PC-3 (cell line): ENCODE data around the gene ETS1. TPM values are rescaled to one million over a fixed set of nuclear protein-coding genes. Genes with fewer than 3 reads are reported as not detected.

Source experiments
- ATAC-seq: fragments of 200-7000 bp; cut with Tn5 transposase; 2 replicates; pipeline ENCODE4 v1.9.1; 2020; ENCODE audit warnings: mild to moderate bottlenecking, moderate library complexity
- BruUV-seq: library from RNA; stranded (reverse); fragments of 400-500 nt; replicated peaks from 2 replicates; lab custom pipeline; 2021; lab: Mats Ljungman, UMichigan
- CTCF ChIA-PET: fragments of 300-600 bp; sonication (Branson Sonifier 250); formaldehyde crosslinking; loops from one replicate; lab custom pipeline; 2022; ENCODE audit warnings: antibody characterized with exemption; lab: Charles Lee
- POLR2A ChIA-PET: fragments of 300-600 bp; sonication (Branson Sonifier 250); formaldehyde crosslinking; loops from one replicate; lab custom pipeline; 2022; ENCODE audit warnings: antibody characterized with exemption; ENCODE audit not compliant: unreplicated experiment; lab: Charles Lee
- DNase-seq: peaks from one replicate; pipeline ENCODE4 v3.0.0-alpha.2; 2015
- H2AFZ ChIP-seq: fragments of 300-600 bp; sonication (generic); 2 replicates; pipeline ENCODE4 v1.6.0; 2016; ENCODE audit warnings: antibody characterized with exemption, low read length
- H3F3A ChIP-seq: fragments of 300-600 bp; sonication (generic); one replicate; pipeline ENCODE4 v1.6.0; 2017; ENCODE audit warnings: antibody characterized with exemption, low read length, control low read depth, mild to moderate bottlenecking; ENCODE audit not compliant: unreplicated experiment
- H3K27ac ChIP-seq: fragments of 300-600 bp; sonication (generic); 2 replicates; pipeline ENCODE4 v1.5.1; 2016; ENCODE audit warnings: mild to moderate bottlenecking, low read length
- H3K27me3 ChIP-seq: fragments of 300-600 bp; sonication (generic); 2 replicates; pipeline ENCODE4 v1.6.1; 2016; ENCODE audit warnings: low read length, mixed read lengths
- H3K36me3 ChIP-seq: fragments of 300-600 bp; sonication (generic); 2 replicates; pipeline ENCODE4 v1.6.1; 2016; ENCODE audit warnings: low read depth, mixed run types, low read length, mixed read lengths
- H3K4me1 ChIP-seq: fragments of 300-600 bp; sonication (generic); 2 replicates; pipeline ENCODE4 v1.5.1; 2016; ENCODE audit warnings: low read length; ENCODE audit not compliant: insufficient read depth
- H3K4me2 ChIP-seq: fragments of 300-600 bp; sonication (generic); 2 replicates; pipeline ENCODE4 v1.6.0; 2016; ENCODE audit warnings: low read length
- H3K4me3 ChIP-seq: fragments of 300-600 bp; sonication (generic); 2 replicates; pipeline ENCODE4 v1.5.1; 2016; ENCODE audit warnings: mild to moderate bottlenecking, low read length, mixed read lengths
- H3K79me2 ChIP-seq: fragments of 300-600 bp; sonication (generic); 2 replicates; pipeline ENCODE4 v1.6.1; 2017; ENCODE audit warnings: low read length, mixed read lengths
- H3K9ac ChIP-seq: fragments of 300-600 bp; sonication (generic); 2 replicates; pipeline ENCODE4 v1.6.0; 2016; ENCODE audit warnings: mild to moderate bottlenecking, low read length
- H3K9me2 ChIP-seq: fragments of 300-600 bp; sonication (generic); replicated peaks from 2 replicates; pipeline ENCODE4 v1.6.1; 2016; ENCODE audit warnings: mixed run types, low read length, mixed read lengths
- H3K9me3 ChIP-seq: fragments of 300-600 bp; sonication (generic); 2 replicates; pipeline ENCODE4 v1.6.1; 2016; ENCODE audit warnings: low read length, mixed read lengths
- H4K20me1 ChIP-seq: fragments of 300-600 bp; sonication (generic); 2 replicates; pipeline ENCODE4 v1.6.1; 2016; ENCODE audit warnings: low read length, mixed read lengths
- EZH2 ChIP-seq: fragments of 300-600 bp; sonication (generic); IDR thresholded peaks from one replicate; pipeline ENCODE4 v1.6.1; 2017; ENCODE audit warnings: antibody characterized with exemption, mild to moderate bottlenecking, low read length; ENCODE audit not compliant: unreplicated experiment
- EZH2phosphoT487 ChIP-seq: fragments of 300-600 bp; sonication (generic); IDR thresholded peaks from 2 replicates; pipeline ENCODE4 v1.6.1; 2018; ENCODE audit warnings: mild to moderate bottlenecking, antibody characterized with exemption, low read length, borderline replicate concordance
- intact Hi-C: fragments of 100-400 bp; cut with micrococcal nuclease; formaldehyde crosslinking; loops from 2 replicates; pipeline ENCODE4 v1.9.0; 2023
- total RNA-seq: library from RNA; depleted of rRNA; stranded (reverse); fragments of >200 nt; gene quantifications from 2 replicates; pipeline ENCODE4 v1.2.3, GENCODE V29; 2014
- TF ChIP-seq, protein P1 (sequence below): fragments of 300-600 bp; sonication (generic); conservative IDR thresholded peaks from 2 replicates; pipeline ENCODE4 v1.5.1; 2017; ENCODE audit warnings: antibody characterized with exemption, low read depth, mild to moderate bottlenecking, low read length

Gene ETS1
- total RNA-seq, 1 experiment from 2014 or later, result 52.0 TPM

GRCh38 chr11:128515086-128515485 is 72.3 kb downstream of the ETS1 start:
- POLR2A ChIA-PET, result no interaction called here
- Histone ChIP-seq H3K27ac (no peak overlapping the region), H3F3A (no peaks in the 10 kb centered on the region), H3K36me3 (peaks cover 18% of the 10 kb centered on the region), H4K20me1 (peaks cover 60% of the 10 kb centered on the region), H3K9ac (no peak overlapping the region), H3K9me2 (no peaks in the 10 kb centered on the region), H3K4me1 (peaks cover 70% of the 10 kb centered on the region), H3K27me3 (no peaks in the 10 kb centered on the region), H3K4me2 (peak overlapping the region; percentile 84; the same call in 1 of the 2 replicates), H3K9me3 (no peaks in the 10 kb centered on the region), H3K79me2 (peaks cover 100% of the 10 kb centered on the region), H2AFZ (no peak overlapping the region), H3K4me3 (no peak overlapping the region)
- ATAC-seq, result no peak
- BruUV-seq, result no TSS peak
- DNase-seq, result no peak
- TF ChIP-seq EZH2phosphoT487, result no peak
- no peak for TF ChIP-seq EZH2
- TF ChIP-seq, protein P1, sequence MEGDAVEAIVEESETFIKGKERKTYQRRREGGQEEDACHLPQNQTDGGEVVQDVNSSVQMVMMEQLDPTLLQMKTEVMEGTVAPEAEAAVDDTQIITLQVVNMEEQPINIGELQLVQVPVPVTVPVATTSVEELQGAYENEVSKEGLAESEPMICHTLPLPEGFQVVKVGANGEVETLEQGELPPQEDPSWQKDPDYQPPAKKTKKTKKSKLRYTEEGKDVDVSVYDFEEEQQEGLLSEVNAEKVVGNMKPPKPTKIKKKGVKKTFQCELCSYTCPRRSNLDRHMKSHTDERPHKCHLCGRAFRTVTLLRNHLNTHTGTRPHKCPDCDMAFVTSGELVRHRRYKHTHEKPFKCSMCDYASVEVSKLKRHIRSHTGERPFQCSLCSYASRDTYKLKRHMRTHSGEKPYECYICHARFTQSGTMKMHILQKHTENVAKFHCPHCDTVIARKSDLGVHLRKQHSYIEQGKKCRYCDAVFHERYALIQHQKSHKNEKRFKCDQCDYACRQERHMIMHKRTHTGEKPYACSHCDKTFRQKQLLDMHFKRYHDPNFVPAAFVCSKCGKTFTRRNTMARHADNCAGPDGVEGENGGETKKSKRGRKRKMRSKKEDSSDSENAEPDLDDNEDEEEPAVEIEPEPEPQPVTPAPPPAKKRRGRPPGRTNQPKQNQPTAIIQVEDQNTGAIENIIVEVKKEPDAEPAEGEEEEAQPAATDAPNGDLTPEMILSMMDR, result no peak
- CTCF ChIA-PET, result no interaction called here
- intact Hi-C loops, result loop anchor here (5.0 kb wide), 2 partner anchors 33 to 68 kb away; no protein-coding TSS in a partner anchor

DNA sequence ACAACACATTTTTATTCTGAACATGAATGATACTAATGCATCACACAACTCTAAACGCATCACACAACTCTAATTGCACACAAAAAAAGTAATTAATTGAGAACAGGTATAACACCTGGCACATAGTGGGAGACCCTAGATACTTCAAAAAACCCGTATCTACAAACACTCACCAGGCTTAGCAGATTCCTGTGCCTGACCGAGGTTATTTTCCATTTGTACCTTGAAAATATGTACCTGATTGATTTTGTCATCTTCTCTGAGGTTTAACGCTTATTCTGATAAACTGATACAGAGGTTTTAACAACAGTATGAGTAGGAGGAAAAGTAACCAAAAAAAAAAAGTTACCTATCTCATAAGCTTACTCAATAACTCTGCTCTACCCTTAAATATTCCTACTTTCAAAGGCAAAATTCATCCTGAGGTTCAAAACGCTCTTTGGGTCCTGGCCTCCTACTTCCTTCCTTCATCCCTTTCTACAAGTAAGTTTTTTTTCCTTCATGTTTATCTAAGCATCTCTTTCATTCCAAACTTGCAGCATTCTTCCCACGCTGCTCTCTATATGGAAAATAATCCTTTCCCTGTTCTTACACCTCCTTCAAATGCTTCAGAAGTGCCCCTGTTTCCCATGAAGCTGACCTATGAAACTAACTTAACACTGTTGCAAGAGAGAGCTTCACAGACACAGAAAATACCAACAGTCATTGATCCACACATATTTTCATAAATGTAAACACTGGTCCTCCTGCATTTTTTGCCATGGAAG is 73.3 kb downstream of the ETS1 start:
- no TSS peak for BruUV-seq
- no peaks in the 10 kb centered on the region for H3K9me2 ChIP-seq
- ChIA-PET POLR2A (no interaction called here), CTCF (no interaction called here)
- H3K4me3 ChIP-seq, result no peak overlapping the region
- intact Hi-C loops, result no loop called here
- no peak overlapping the region for H3K27ac ChIP-seq
- H4K20me1 ChIP-seq, result peaks cover 50% of the 10 kb centered on the region
- no peak overlapping the region for H3K9ac ChIP-seq
- peaks cover 18% of the 10 kb centered on the region for H3K36me3 ChIP-seq
- peaks cover 100% of the 10 kb centered on the region for H3K79me2 ChIP-seq
- H3F3A ChIP-seq, result peaks cover 7% of the 10 kb centered on the region
- ATAC-seq (no peak), DNase-seq (no peak)
- TF ChIP-seq EZH2phosphoT487, result no peak
- peaks cover 74% of the 10 kb centered on the region for H3K4me1 ChIP-seq
- no peak overlapping the region for H2AFZ ChIP-seq
- H3K27me3 ChIP-seq, result no peaks in the 10 kb centered on the region
- 0 out of 2 replicates have a peak overlapping the region, but pooled peaks have one; percentile 1 for H3K4me2 ChIP-seq
- no peaks in the 10 kb centered on the region for H3K9me3 ChIP-seq

DNA sequence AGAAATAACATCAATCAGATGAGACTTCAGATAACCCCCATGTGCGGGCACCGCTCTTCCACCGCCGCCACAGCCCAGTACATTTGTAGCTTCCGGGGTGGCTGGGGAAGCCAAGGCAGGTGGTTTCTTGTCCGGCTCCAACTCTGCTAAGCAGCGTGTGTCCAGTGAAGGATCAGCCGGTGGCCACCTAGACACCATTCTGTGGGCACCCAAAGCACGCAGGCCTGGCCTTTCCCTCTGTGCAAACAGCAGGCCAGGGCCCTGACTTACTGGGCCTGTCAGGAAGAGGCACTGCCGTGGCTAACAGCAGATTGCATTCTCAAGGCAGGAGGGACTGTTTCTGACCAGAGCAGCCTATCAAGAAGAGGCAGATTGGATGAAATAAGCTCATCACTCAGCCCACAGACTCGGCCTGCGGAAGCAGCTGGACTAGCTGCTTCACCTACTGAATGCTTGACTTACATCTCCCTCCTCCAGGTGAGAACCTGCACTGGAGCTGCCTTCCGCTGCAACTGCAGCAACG is 74.8 kb downstream of the ETS1 start:
- Histone ChIP-seq H2AFZ (no peak overlapping the region), H3K79me2 (peaks cover 100% of the 10 kb centered on the region), H3K9me2 (no peaks in the 10 kb centered on the region), H3F3A (peaks cover 11% of the 10 kb centered on the region), H3K4me2 (no peak overlapping the region), H3K27ac (no peak overlapping the region), H3K9ac (no peak overlapping the region), H3K27me3 (no peaks in the 10 kb centered on the region), H3K4me3 (no peak overlapping the region), H3K36me3 (peaks cover 18% of the 10 kb centered on the region), H3K9me3 (no peaks in the 10 kb centered on the region), H4K20me1 (peaks cover 37% of the 10 kb centered on the region; the same call in 1 of the 2 replicates), H3K4me1 (peaks cover 74% of the 10 kb centered on the region)
- POLR2A ChIA-PET, result no interaction called here
- DNase-seq (no peak), ATAC-seq (no peak)
- intact Hi-C loops, result no loop called here
- CTCF ChIA-PET, result no interaction called here
- no TSS peak for BruUV-seq
- no peak for TF ChIP-seq EZH2phosphoT487
- TF ChIP-seq EZH2, result no peak
- TF ChIP-seq, protein P1, result no peak
